Measurements from ENCODE around the gene KRTAP4-3. TPM values are rescaled to one million over a fixed set of nuclear protein-coding genes. Genes with fewer than 3 reads are reported as not detected.
"Not testable (repeated sequence)": the region's sequence is repeated elsewhere in the genome, so short reads cannot be mapped to it uniquely, and the experiment has no call there.

KRTAP4-3 gene
- total RNA-seq, 4 donors from 2014 or later: not detected

DNA sequence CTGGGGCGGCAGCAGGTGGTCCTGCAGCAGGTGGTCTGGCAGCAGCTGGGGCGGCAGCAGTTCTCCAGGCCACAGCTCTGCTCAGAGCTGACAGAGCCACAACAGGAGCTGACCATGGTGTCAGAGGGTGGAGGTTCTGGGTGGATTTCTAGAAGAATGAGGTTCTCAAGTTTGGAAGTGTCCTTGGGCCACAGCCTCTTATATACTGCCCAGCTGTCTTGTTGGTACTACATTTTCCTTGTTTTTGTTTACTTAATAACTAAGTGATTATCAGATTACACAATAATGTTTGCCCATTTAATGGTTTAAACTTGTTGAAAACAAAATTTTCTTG, 18.4 kb downstream of the KRTAP4-3 start, which contains the start of gene KRTAP4-5:
Gene KRTAP4-5, minus strand, starts transcription at position 174 of the 334 bp plus-strand sequence. Its CDS starts 58 bp downstream, at position 116.
- WGBS, 2 donors (ENCODE audit: low coverage in 1 of 2): no CpG with 5 or more reads among the region's 2 CpGs
- H3K4me3 ChIP-seq: no peak within 1 kb of the TSS
- peaks cover 11% of the 10 kb centered on the region for H3K27me3 ChIP-seq
- no peak within 1 kb of the TSS for H3K27ac ChIP-seq
- H3K9me3 ChIP-seq: peaks cover 0 to 7% (median 0%) of the 10 kb centered on the region in 3 donors
- H3K4me1 ChIP-seq: no peaks in the 10 kb centered on the region
- ATAC-seq: no peak
- TF ChIP-seq, protein P1, sequence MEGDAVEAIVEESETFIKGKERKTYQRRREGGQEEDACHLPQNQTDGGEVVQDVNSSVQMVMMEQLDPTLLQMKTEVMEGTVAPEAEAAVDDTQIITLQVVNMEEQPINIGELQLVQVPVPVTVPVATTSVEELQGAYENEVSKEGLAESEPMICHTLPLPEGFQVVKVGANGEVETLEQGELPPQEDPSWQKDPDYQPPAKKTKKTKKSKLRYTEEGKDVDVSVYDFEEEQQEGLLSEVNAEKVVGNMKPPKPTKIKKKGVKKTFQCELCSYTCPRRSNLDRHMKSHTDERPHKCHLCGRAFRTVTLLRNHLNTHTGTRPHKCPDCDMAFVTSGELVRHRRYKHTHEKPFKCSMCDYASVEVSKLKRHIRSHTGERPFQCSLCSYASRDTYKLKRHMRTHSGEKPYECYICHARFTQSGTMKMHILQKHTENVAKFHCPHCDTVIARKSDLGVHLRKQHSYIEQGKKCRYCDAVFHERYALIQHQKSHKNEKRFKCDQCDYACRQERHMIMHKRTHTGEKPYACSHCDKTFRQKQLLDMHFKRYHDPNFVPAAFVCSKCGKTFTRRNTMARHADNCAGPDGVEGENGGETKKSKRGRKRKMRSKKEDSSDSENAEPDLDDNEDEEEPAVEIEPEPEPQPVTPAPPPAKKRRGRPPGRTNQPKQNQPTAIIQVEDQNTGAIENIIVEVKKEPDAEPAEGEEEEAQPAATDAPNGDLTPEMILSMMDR (IDR thresholded peaks at IDR 0.05): no peak
- TF ChIP-seq POLR2AphosphoS5 (IDR thresholded peaks at IDR 0.05) (no peak), POLR2A (IDR thresholded peaks at IDR 0.05) (no peak), EP300 (IDR thresholded peaks at IDR 0.05) (no peak)
- no peaks in the 10 kb centered on the region for H3K36me3 ChIP-seq

DNA sequence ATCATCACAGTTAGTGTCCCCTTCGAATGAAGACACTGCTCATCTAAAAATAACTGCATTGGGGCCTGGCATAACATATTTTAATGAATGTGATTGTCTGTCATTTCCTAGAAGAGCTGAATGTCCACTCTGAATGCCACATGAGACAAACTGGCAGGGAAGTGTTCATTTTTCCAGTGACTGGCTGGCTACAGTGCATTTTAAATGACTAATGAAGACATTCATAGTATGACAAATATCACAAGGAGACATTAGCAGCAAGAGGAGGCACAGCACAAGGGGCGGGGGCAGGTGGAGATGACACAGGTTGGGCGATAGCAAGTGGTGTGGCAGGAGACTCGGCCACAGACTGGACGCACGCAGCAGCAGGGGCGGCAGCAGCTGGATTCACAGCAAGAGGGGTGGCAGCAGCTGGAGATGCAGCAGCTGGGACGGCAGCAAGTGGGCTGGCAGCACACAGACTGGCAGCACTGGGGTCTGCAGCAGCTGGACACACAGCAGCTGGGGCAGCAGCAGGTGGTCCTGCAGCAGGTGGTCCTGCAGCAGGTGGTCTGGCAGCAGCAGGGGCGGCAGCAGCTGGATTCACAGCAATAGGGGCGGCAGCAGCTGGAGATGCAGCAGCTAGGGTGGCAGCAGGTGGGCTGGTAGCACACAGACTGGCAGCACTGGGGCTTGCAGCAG, 18.9 kb downstream of the KRTAP4-3 start:
- H3K27ac ChIP-seq, H3K9me3 ChIP-seq, H3K36me3 ChIP-seq, H3K4me1 ChIP-seq, H3K27me3 ChIP-seq, H3K4me3 ChIP-seq, ATAC-seq: not testable (repeated sequence)
- 67 to 73% methylated on average over 1 to 7 of the region's 10 CpGs for WGBS, 2 donors (ENCODE audit: low coverage in 1 of 2)

DNA sequence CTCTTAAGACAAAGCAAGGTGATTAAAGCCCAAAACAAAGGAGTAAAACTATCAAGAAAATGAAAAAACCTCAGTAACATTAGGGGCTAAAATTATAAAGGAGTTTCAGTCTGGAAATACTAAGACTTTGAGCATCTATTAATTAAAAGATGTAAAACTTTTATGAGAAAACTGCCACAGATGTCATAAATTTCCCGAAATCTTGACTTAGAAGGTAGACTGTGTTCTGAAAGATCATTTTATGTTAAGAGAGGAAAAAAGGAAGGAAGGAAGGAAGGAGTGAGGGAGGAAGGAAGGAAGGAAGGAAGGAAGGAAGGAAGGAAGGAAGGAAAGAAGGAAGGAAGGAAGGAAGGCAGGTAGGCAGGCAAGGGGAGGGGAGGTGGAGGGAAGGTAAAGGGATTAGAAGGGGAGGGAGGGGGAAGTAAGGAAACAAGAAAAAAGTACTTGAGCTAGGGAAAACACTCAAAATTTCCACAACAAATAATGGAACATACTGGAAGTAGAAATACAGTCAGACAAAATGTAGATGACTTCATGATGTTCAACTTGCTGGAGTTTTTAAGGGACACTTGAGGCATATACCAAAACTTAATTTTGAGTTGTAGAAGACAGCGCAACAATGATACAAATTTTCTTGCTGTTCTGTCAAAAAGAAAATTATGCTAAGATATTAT, 20.4 kb downstream of the KRTAP4-3 start:
- TF ChIP-seq POLR2AphosphoS5 (IDR thresholded peaks at IDR 0.05): no peak
- no peak for TF ChIP-seq EP300 (IDR thresholded peaks at IDR 0.05)
- TF ChIP-seq, protein P1 (IDR thresholded peaks at IDR 0.05): no peak
- TF ChIP-seq POLR2A (IDR thresholded peaks at IDR 0.05): no peak
- WGBS, 2 donors (ENCODE audit: low coverage in 1 of 2): 83 to 88% methylated on average over 2 of the region's 2 CpGs

DNA sequence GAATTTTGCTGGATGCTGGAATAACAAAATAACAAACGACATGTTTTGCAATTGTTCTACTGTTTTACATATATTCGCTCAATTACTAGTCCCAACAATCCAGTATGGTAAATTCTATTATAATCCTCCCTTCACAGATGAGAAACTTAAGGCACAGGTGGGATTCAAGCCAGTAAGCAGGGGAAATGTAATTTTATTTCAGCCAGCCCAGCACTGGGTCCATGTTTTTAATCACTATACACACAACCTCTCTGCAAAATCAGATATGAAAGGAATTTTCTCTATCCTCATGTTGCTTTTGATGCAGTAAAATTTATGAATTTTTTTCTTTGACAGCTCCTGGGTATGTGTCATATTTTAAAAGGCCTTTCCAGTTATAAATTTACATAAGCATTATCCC, 22.8 kb downstream of the KRTAP4-3 start:
- ATAC-seq: no peak
- no peaks in the 10 kb centered on the region for H3K4me1 ChIP-seq
- peaks cover 10% of the 10 kb centered on the region for H3K27me3 ChIP-seq
- H3K36me3 ChIP-seq: no peaks in the 10 kb centered on the region
- peaks cover 0 to 23% (median 0%) of the 10 kb centered on the region in 3 donors for H3K9me3 ChIP-seq
- TF ChIP-seq POLR2A (IDR thresholded peaks at IDR 0.05): no peak
- TF ChIP-seq EP300 (IDR thresholded peaks at IDR 0.05): no peak
- no peak for TF ChIP-seq POLR2AphosphoS5 (IDR thresholded peaks at IDR 0.05)
- H3K27ac ChIP-seq: no peak overlapping the region
- H3K4me3 ChIP-seq: no peak overlapping the region
- 86 to 96% methylated on average over 2 of the region's 2 CpGs for WGBS, 2 donors (ENCODE audit: low coverage in 1 of 2)

More for the DNA sequence above, 20.4 kb downstream of the KRTAP4-3 start:
- Histone ChIP-seq H3K4me3 (no peak overlapping the region), H3K27me3 (peaks cover 9% of the 10 kb centered on the region), H3K9me3 (peaks cover 0 to 16% (median 0%) of the 10 kb centered on the region in 3 donors), H3K36me3 (no peaks in the 10 kb centered on the region), H3K4me1 (no peaks in the 10 kb centered on the region), H3K27ac (no peak overlapping the region)
- ATAC-seq: no peak

DNA sequence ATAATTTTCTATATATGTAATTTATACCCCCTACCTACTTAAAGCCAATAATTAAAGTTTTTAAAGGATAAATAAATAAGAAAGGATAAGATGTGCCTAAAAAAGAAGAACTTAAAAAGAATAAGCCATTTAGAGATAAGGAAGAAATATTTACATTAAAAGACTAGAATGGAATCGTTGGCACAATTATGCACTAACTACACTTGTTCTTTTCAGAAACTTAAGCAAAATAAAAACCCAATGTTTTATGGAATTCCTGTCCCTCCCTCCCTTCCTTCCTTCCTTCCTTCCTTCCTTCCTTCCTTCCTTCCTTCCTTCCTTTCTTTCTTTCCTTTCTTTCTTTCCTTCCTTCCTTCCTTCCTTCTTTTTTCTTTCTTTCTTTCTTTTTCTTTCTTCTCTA, 23.2 kb downstream of the KRTAP4-3 start:
- no peak for TF ChIP-seq POLR2A (IDR thresholded peaks at IDR 0.05)
- TF ChIP-seq, protein P1 (IDR thresholded peaks at IDR 0.05): no peak
- no peak for TF ChIP-seq POLR2AphosphoS5 (IDR thresholded peaks at IDR 0.05)
- no peak for TF ChIP-seq EP300 (IDR thresholded peaks at IDR 0.05)
- H3K27ac ChIP-seq: no peak overlapping the region
- WGBS, 2 donors (ENCODE audit: low coverage in 1 of 2): 32 to 100% methylated on average over 1 of the region's 1 CpG
- ATAC-seq: no peak
- no peak overlapping the region for H3K4me3 ChIP-seq
- no peaks in the 10 kb centered on the region for H3K36me3 ChIP-seq
- H3K4me1 ChIP-seq: no peaks in the 10 kb centered on the region
- H3K9me3 ChIP-seq: peaks cover 0 to 27% (median 0%) of the 10 kb centered on the region in 3 donors
- peaks cover 14% of the 10 kb centered on the region for H3K27me3 ChIP-seq

DNA sequence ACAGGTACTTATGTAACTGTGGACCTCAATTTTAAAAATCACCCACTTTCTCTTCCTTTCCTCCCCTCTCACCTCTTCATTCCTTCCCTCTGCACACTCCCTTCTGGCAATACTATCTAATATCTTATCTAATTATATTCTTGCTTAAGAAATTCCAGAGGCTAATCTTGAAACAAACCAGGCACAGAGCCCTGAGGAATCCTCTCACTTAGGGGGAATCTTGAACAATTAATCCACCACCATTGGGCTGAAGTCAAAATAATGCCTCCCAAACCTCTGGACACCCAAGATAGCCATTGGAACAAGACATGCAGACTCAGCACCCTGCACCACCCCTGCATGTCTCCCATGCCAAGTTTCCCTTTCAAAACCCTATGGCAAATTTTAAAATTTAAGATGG, 26.7 kb downstream of the KRTAP4-3 start:
- H3K27ac ChIP-seq: no peak overlapping the region
- no peak for ATAC-seq
- peaks cover 0 to 42% (median 0%) of the 10 kb centered on the region in 3 donors for H3K9me3 ChIP-seq
- H3K36me3 ChIP-seq: no peaks in the 10 kb centered on the region
- peaks cover 9% of the 10 kb centered on the region for H3K27me3 ChIP-seq
- no peak for TF ChIP-seq POLR2AphosphoS5 (IDR thresholded peaks at IDR 0.05)
- TF ChIP-seq POLR2A (IDR thresholded peaks at IDR 0.05): no peak
- TF ChIP-seq EP300 (IDR thresholded peaks at IDR 0.05): no peak
- TF ChIP-seq, protein P1 (IDR thresholded peaks at IDR 0.05): no peak
- no peaks in the 10 kb centered on the region for H3K4me1 ChIP-seq
- no peak overlapping the region for H3K4me3 ChIP-seq

Measured in gastroesophageal sphincter (tissue), 4 donors.